ENCODE measurements around the gene SEC14L2.
"Not testable (repeated sequence)": the region's sequence is repeated elsewhere in the genome, so short reads cannot be mapped to it uniquely, and the experiment has no call there.

SEC14L2 gene

DNA sequence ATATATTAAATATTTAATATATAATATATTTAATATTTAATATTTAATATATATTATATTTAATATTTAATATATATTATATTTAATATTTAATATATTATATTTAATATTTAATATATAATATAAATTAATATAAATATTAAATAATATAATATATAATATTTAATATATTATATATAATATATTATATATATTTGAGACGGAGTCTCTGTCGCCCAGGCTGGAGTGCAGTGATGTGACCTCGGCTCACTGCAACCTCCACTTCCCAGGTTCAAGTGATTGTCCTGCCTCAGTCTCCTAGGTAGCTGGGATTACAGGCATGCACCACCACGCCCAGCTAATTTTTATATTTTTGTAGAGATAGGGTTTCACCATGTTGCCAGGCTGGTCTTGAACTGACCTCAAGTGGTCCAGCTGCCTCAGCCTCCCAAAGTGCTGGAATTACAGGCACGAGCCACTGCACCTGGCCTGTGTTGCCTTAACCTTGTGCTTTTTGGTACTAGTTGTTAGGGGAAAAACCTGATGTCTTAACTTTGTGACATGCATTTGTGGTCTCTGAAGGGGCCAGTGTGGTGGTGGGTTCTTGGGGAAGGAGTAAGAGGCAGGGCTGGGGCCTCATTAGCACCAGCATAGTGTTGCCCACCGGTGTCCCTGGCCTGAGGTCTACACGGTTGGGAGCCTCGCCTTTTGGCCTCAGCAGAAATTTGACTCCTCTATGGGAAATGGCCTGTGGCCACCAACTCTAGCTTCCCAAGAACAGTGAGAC is 58.4 kb downstream of the SEC14L2 start:
- TF ChIP-seq POLR2AphosphoS5 (IDR thresholded peaks at IDR 0.05; ENCODE audit: low read depth, low read length) (no peak), POLR2A (IDR thresholded peaks at IDR 0.05; ENCODE audit: low read depth, low read length) (no peak)
- DNase-seq (ENCODE audit: insufficient read length, low spot score) (no peak), FAIRE-seq (no peak)

DNA sequence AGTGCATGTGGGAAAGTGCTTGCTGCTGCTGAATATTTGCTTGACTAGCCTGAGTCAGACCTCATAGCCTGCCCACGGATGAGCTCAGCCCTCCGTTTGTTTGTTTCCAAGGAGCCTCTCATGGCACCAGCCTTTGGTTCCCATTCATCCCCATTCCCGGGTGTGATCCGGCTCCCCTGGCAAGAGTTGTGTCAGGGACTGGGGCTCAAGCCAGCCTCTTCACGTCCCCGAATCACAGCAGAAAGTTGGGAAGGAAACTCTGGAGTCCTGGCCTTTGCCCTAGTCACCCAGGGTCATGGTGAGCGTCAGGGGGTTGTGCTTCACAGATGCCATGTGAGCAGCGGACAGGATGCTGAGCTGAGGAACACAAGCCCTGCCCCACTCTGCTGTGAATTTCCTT is 61.2 kb downstream of the SEC14L2 start:
- TF ChIP-seq POLR2A (IDR thresholded peaks at IDR 0.05; ENCODE audit: low read depth, low read length): no peak
- no peak for TF ChIP-seq PAX5 (IDR thresholded peaks at IDR 0.05; ENCODE audit: insufficient read depth, low read length, severe bottlenecking)
- no peak for TF ChIP-seq SPI1 (IDR thresholded peaks at IDR 0.05; ENCODE audit: low read depth, low read length)
- TF ChIP-seq TAF1 (IDR thresholded peaks at IDR 0.05; ENCODE audit: low read depth, low read length): no peak
- no peak for TF ChIP-seq POLR2AphosphoS5 (IDR thresholded peaks at IDR 0.05; ENCODE audit: low read depth, low read length)
- no peak for TF ChIP-seq POU2F2 (IDR thresholded peaks at IDR 0.05; ENCODE audit: low read depth, low read length)
- DNase-seq (ENCODE audit: insufficient read length, low spot score) (no peak), FAIRE-seq (no peak)

DNA sequence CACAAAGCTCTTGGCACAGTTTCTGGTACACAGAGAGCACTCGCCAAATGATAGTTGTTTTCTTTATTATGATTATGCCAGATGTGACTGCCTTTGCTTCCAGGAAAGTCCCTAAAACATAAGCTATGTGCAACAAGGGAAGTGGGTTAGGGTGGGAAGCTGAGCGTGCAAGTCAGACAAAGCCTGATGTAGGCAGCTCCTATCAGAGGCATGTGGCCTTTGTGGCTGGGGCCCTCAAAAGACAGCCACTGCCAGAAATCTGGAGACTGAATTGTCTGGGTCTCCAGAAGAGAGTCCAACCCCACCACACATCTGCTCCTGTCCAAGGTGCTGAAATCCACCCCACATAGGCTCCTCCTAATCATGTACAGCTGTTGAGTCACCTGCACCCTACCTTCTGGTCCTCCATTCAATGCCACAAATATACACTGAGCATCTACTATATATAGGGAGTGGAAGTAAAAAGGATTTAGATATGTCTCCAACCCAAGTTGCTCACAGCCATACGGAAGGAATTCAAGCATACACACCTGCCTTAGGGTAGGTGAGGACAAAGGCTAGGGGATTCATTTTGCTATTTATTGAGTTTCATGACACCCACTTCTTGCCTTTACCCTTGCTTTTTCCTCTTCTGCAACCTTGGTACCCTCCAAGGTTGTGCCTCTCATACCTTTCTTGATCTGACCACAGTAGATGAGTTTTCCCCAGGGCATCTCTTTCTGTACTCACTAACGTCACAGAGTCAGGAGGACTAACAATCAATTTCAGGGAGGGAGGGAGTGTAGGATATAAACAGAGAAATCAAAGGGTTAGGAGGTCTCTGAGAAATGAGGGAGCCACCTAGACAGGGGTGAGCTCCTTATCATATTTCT is 62.6 kb downstream of the SEC14L2 start:
- DNase-seq (ENCODE audit: insufficient read length, low spot score) (no peak), FAIRE-seq (peak; percentile 43)
- no peak for TF ChIP-seq POLR2AphosphoS5 (IDR thresholded peaks at IDR 0.05; ENCODE audit: low read depth, low read length)
- TF ChIP-seq POU2F2 (IDR thresholded peaks at IDR 0.05; ENCODE audit: low read depth, low read length): no peak
- TF ChIP-seq TAF1 (IDR thresholded peaks at IDR 0.05; ENCODE audit: low read depth, low read length): no peak
- no peak for TF ChIP-seq SPI1 (IDR thresholded peaks at IDR 0.05; ENCODE audit: low read depth, low read length)
- no peak for TF ChIP-seq PAX5 (IDR thresholded peaks at IDR 0.05; ENCODE audit: insufficient read depth, low read length, severe bottlenecking)
- TF ChIP-seq POLR2A (IDR thresholded peaks at IDR 0.05; ENCODE audit: low read depth, low read length): no peak

DNA sequence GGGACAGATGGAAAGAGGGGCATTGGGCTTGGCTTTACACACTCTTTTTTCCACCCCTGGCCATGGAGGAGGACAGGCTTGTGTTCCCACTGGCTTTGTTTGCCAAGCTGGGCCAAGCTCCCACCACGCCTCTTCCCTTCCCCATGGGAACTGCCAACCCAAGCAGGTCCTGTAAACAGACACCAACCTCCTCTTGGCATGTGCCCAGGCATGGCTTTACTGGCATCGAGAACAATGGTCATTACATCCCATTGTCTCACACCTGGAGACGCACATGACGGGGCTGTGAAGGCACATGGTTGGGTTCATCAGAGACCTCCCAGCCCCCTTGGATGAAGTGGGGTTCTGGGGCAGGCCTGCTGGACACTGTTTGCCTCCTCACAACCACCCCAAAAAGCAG is 63.3 kb downstream of the SEC14L2 start:
- TF ChIP-seq POLR2A (IDR thresholded peaks at IDR 0.05; ENCODE audit: low read depth, low read length) (no peak), TAF1 (IDR thresholded peaks at IDR 0.05; ENCODE audit: low read depth, low read length) (no peak), PAX5 (IDR thresholded peaks at IDR 0.05; ENCODE audit: insufficient read depth, low read length, severe bottlenecking) (no peak), POLR2AphosphoS5 (IDR thresholded peaks at IDR 0.05; ENCODE audit: low read depth, low read length) (no peak), POU2F2 (IDR thresholded peaks at IDR 0.05; ENCODE audit: low read depth, low read length) (no peak), SPI1 (IDR thresholded peaks at IDR 0.05; ENCODE audit: low read depth, low read length) (no peak)
- DNase-seq (ENCODE audit: insufficient read length, low spot score) (no peak), FAIRE-seq (no peak)

DNA sequence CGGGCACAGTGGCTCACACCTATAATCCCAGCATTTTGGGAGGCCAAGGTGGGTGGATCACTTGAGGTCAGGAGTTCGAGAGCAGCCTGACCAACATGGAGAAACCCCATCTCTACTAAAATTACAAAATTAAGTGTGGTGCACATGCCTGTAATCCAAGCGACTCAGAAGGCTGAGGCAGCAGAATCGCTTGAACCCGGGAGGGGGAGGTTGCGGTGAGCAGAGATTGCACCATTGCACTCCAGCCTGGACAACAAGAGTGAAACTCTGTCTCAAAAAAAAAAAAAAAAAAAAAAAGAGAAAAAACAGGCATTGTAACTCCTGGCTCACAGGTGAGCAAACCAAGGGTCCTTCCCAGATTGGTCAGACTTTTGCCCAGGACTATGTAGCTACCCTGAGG is 63.7 kb downstream of the SEC14L2 start:
- DNase-seq (ENCODE audit: insufficient read length, low spot score); FAIRE-seq: not testable (repeated sequence)

DNA sequence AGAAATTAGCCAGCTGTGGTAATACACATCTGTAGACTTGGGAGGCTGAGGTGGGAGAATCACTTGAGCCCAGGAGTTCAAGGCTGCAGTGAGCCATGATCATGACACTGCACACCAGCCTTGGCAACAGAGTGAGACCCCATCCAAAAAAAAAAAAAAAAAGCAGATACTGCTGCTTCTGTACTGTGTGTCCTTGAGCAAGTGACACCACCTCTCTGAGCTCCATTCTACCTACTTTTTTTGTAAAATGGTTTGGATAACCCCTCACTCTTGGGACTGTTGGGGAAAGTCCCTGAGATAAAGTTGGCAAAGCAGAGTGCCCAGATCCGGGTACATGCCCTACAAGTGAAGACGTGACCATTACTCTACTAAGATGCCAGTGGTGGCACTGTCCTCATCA is 72.3 kb downstream of the SEC14L2 start:
- FAIRE-seq (no peak), DNase-seq (ENCODE audit: insufficient read length, low spot score) (no peak)

DNA sequence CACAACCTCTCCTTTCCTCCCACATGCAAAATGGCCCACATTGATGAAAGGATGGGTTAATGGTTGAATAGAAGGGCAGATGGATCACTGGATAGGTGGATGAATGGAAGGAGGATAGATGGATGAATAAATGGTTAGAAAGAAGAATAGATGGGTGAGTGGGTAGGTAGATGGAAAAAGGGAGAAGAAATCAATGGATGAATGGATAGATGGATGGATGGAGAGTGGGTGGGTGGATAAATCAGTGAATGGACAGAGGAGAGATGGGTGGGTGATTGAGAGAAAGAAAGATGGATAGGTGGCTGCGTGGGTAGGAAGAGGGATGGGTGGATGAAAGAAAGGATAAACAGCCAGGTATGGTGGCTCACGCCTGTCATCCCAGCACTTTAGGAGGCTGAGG is 73.8 kb downstream of the SEC14L2 start:
- FAIRE-seq (no peak), DNase-seq (ENCODE audit: insufficient read length, low spot score) (no peak)
- TF ChIP-seq POLR2AphosphoS5 (IDR thresholded peaks at IDR 0.05; ENCODE audit: low read depth, low read length): no peak
- no peak for TF ChIP-seq POU2F2 (IDR thresholded peaks at IDR 0.05; ENCODE audit: low read depth, low read length)
- no peak for TF ChIP-seq PAX5 (IDR thresholded peaks at IDR 0.05; ENCODE audit: insufficient read depth, low read length, severe bottlenecking)
- TF ChIP-seq TAF1 (IDR thresholded peaks at IDR 0.05; ENCODE audit: low read depth, low read length): no peak

More for the DNA sequence above, 72.3 kb downstream of the SEC14L2 start:
- no peak for TF ChIP-seq TAF1 (IDR thresholded peaks at IDR 0.05; ENCODE audit: low read depth, low read length)
- TF ChIP-seq POLR2AphosphoS5 (IDR thresholded peaks at IDR 0.05; ENCODE audit: low read depth, low read length): no peak
- TF ChIP-seq POLR2A (IDR thresholded peaks at IDR 0.05; ENCODE audit: low read depth, low read length): no peak
- no peak for TF ChIP-seq POU2F2 (IDR thresholded peaks at IDR 0.05; ENCODE audit: low read depth, low read length)
- TF ChIP-seq SPI1 (IDR thresholded peaks at IDR 0.05; ENCODE audit: low read depth, low read length): no peak
- TF ChIP-seq PAX5 (IDR thresholded peaks at IDR 0.05; ENCODE audit: insufficient read depth, low read length, severe bottlenecking): no peak

DNA sequence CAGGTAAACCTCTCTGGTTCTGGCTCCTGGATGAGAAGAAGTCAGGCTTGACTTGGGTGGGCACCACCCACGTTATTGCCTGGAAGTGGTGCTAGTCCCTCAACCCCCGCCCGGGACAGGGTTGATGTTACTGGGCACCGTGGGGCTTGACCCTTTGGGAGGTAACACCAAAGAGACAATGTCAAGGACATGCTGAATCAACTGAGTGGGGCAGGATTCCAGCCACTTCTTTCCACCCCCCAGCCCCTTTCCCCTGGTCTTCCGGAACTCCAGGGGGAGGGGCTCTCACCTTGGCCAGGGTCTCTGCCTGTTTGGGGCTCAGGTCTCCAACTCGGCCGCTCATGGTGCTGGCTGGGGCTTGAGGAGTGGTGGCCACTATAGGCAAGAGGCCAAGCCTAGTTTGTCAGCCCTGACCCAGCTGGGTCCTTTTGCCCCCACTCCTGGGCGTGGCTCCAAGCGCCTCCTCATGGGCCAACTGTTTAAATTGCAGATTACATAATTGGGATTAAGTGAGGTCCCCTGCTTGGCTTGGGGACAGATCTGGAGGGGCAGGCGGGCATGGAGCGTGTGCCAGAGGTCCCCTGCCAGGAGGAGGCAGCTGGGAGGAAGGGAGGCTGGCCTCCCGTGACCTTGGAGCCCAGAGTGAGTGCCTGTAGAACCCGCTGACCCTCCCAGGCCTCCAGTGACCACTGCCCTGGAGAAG is 74.9 kb downstream of the SEC14L2 start, which contains the start of gene SEC14L3:
TSS of gene SEC14L3 (minus strand) at position 402 of the 703 bp plus-strand sequence. CDS start at position 343, 59 bp downstream.
- no peak for FAIRE-seq
- no peak for TF ChIP-seq POLR2A (IDR thresholded peaks at IDR 0.05; ENCODE audit: low read depth, low read length)
- no peak for TF ChIP-seq TAF1 (IDR thresholded peaks at IDR 0.05; ENCODE audit: low read depth, low read length)
- TF ChIP-seq SPI1 (IDR thresholded peaks at IDR 0.05; ENCODE audit: low read depth, low read length): no peak
- TF ChIP-seq POU2F2 (IDR thresholded peaks at IDR 0.05; ENCODE audit: low read depth, low read length): no peak
- TF ChIP-seq PAX5 (IDR thresholded peaks at IDR 0.05; ENCODE audit: insufficient read depth, low read length, severe bottlenecking): no peak
- TF ChIP-seq POLR2AphosphoS5 (IDR thresholded peaks at IDR 0.05; ENCODE audit: low read depth, low read length): no peak

DNA sequence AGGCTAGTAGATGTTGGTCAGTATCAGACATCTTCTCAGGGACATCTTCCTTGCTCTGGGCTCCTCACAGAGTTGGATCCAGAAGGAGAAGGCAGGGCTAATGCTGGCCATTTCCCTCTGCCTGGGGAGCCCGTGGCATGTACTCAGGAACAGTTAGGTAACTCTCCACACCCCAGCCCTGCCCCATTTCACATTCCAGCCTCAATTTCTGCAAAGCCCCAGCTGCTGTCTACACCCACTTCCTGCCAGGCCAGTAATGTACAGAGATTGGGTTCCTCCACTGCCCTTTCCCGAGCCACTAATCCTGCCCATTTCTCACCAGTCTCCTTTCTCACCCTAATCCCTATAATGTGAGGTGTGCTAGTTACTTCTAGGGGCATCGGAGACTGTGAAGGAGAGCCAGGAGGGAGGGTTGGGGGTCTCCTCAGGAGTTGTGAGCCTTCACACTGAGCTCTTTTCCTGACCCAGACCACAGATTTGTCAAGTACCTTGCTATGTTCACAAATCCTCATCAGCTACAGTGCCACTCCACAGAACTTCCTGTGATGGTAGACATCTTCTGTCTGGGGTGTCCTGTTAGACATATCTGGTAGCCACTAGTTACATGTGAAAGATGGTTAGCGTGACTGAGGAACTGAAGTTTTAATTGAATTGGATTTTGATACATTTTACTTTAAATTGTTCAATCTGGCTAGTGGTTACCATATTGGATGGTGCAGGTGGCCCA is 76.3 kb downstream of the SEC14L2 start:
- DNase-seq (ENCODE audit: insufficient read length, low spot score) (no peak), FAIRE-seq (no peak)
- no peak for TF ChIP-seq POLR2A (IDR thresholded peaks at IDR 0.05; ENCODE audit: low read depth, low read length)
- TF ChIP-seq TAF1 (IDR thresholded peaks at IDR 0.05; ENCODE audit: low read depth, low read length): no peak
- no peak for TF ChIP-seq SPI1 (IDR thresholded peaks at IDR 0.05; ENCODE audit: low read depth, low read length)
- TF ChIP-seq POLR2AphosphoS5 (IDR thresholded peaks at IDR 0.05; ENCODE audit: low read depth, low read length): no peak
- no peak for TF ChIP-seq POU2F2 (IDR thresholded peaks at IDR 0.05; ENCODE audit: low read depth, low read length)
- no peak for TF ChIP-seq PAX5 (IDR thresholded peaks at IDR 0.05; ENCODE audit: insufficient read depth, low read length, severe bottlenecking)

More for the DNA sequence above, 74.9 kb downstream of the SEC14L2 start, which contains the start of gene SEC14L3:
- no peak for DNase-seq (ENCODE audit: insufficient read length, low spot score)

Measured in GM12891 (cell line).